ENCODE measurements around the gene PCSK6.

Gene PCSK6

DNA sequence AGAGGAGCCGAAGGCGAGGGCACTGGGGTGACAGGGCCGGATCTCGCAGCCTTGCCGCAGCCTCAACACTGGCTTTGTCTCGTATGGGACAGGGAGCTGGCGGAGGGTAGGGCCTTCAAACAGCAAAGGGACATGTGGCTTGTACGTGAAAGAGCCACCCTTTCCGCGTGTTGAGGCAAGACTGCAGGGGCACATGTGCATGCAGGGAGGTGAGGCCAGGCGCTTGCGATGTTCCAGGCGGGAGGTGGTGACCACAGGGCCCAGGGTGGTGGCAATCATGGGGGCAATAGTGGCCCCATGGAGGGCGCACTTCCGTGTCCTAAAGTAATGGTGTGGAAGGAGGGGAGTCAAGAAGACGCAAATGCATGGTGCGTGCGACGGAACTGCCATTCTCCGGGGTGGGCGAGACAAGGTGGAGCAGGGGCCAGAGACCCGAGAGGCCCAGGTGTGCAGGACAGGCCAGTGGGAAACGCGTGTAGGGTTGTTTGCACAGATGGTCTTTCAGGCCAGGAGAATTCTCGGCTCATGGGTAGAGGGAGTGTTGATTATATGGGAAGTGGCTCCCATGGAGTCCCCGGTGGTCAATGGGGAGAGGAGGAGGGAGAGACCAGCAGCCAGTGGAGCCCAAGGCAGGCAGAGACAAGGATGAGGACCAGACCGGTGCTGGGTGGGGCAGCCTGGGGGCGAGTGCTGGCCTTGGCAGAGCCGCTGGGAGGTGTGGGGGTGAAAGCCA, 45.8 kb upstream of the PCSK6 start:
- TF ChIP-seq, protein P1, sequence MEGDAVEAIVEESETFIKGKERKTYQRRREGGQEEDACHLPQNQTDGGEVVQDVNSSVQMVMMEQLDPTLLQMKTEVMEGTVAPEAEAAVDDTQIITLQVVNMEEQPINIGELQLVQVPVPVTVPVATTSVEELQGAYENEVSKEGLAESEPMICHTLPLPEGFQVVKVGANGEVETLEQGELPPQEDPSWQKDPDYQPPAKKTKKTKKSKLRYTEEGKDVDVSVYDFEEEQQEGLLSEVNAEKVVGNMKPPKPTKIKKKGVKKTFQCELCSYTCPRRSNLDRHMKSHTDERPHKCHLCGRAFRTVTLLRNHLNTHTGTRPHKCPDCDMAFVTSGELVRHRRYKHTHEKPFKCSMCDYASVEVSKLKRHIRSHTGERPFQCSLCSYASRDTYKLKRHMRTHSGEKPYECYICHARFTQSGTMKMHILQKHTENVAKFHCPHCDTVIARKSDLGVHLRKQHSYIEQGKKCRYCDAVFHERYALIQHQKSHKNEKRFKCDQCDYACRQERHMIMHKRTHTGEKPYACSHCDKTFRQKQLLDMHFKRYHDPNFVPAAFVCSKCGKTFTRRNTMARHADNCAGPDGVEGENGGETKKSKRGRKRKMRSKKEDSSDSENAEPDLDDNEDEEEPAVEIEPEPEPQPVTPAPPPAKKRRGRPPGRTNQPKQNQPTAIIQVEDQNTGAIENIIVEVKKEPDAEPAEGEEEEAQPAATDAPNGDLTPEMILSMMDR (IDR thresholded peaks at IDR 0.05; ENCODE audit: extremely low read depth, missing control alignments) = no peak
- no peak for DNase-seq (ENCODE audit: low spot score)

DNA sequence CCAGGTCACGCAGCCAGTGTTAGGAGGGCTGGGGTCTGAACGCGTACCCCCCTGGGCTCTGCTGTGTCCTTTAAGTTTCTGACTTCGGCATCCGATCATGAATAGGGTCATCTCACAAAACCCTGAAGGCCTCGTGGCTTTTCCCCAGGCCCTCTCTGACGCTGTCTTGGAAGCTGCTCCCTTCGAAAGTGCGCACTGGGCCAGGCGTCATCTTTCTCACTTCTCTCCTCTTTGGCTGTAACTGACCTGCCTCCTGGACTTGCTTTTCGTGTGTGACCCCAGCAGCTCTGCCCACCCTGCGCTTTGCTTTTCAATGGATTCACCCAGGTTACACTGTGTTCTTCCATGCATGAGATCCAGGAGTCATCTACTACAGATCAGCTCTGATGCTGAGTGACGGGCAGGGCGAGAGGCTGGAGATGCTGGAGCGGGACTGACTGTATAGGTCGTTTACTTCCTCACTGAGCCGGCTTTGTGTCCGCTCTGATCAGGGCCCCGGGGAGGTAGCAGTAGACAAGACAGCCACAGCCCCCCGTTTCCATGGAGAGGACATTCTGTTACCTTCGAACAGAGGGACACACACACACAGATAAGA, 45.0 kb upstream of the PCSK6 start:
- DNase-seq (ENCODE audit: low spot score) = no peak

DNA sequence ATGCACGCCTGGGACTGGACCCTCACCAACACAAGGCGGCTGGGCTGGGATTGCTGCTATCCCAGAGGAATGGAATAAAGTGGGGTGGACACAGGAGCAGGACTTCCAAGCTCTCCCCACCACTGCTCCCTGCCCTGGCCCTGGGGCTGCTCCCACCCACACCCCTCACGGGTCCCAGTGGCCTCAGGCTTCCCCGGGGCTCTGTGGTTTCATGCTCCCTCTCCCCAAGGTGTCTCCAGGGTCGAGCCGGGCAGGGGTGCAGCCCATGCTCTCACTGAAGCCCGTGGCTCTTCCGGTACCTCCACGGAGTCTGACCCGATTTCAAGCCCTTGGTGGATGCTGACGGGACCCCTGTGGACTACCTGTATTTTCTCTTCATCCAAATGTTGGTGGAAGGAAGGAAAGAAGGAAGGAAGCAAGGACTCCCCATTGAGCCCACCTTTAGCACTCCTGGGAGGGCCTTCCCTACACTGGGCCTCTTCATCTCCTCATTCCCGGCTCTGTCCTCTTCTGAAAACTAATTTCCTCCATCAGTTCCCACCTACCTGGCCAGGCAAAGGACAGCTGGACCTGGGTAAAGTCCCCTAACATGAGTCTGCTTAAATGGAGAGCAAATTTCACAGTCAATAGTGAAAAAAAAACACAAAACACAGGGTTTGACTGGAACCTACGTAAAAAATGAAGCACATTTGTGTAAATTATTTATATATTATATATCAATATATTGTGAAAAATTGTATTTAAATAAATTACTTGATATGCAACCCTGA, 44.0 kb upstream of the PCSK6 start:
- no peak for DNase-seq (ENCODE audit: low spot score)
- TF ChIP-seq, protein P1 (IDR thresholded peaks at IDR 0.05; ENCODE audit: extremely low read depth, missing control alignments) = no peak

More for the DNA sequence above, 45.0 kb upstream of the PCSK6 start:
- TF ChIP-seq, protein P1 (IDR thresholded peaks at IDR 0.05; ENCODE audit: extremely low read depth, missing control alignments) = no peak

DNA sequence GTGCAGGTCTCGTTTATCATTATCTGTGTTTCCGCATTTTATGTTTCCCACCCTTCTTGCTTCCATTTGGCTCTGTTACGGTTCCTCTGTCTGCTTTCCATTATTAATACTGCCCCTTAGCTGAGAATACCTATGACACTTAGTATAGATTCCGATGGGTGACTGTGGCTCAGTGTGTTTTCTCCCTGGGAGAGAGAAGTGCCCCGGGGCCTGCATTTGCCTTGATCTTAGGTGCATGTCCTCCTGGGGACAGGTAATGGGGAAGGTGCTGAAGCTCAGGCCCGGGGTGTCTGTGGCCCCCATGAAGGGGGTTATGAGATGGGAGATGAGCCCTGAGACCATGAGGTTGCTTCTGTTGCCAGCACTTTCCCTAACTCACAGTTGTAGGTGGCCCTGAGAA, 43.4 kb upstream of the PCSK6 start:
- DNase-seq (ENCODE audit: low spot score) = no peak
- TF ChIP-seq, protein P1 (IDR thresholded peaks at IDR 0.05; ENCODE audit: extremely low read depth, missing control alignments) = no peak

DNA sequence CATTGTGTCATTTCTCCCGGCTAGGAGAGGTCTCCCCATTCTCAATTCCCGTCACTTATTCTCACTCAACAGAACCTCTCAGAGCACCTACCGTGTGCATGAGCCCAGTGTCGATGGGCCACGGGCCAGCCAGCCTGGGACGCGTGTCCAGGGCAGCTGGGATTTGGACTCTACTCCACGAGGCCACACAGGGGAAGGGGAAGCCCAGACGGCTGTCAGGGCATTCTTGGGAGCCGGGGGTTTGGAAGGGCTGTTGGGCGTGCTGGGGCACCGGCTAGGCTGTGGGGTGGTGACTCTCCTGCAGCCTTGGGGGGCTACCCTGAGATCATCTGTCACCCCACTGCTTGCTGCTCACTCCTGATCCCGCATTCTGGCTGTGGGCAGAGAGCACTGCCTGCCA, 41.7 kb upstream of the PCSK6 start:
- no peak for DNase-seq (ENCODE audit: low spot score)
- TF ChIP-seq, protein P1 (IDR thresholded peaks at IDR 0.05; ENCODE audit: extremely low read depth, missing control alignments) = no peak

DNA sequence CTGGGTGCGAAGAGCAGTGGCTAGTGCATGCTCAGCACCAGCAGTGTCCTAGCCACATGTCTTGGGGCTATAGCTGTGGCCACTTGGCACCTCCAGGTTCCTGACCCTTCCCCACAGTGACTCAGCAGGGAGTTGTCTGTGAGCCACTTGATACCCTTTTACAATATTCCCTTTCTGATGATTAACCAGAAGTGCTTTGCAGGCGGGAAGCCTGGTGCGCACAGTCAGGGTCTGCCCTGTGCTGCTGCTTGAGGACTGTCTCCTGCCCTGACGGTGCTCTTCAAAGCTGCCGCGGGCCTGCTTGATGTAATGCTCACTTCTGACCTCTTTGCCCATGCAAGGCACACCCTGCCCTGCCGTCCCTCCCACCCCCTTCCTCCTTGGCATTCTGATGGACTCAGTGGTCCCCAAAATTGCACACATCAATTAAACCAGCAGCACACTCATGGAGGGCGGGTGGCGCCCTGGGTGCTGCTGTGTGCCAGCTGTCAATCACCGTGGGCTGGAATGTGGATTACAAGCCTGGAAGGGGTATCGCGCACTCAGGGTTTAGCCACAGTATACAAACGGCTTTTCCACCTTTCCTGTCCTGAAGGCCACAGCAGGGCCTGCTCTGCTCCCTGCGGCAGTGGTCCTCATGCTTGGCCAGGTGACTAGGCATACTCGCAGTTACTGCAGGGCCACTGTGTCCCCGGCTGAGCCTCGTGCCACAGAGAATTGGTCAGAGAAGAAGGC, 40.9 kb upstream of the PCSK6 start:
- TF ChIP-seq, protein P1 (IDR thresholded peaks at IDR 0.05; ENCODE audit: extremely low read depth, missing control alignments) = no peak

More for the DNA sequence above, 40.9 kb upstream of the PCSK6 start:
- no peak for DNase-seq (ENCODE audit: low spot score)

All from GM20000 (cell line).